ENCODE measurements around the gene CSTF3. TPM values are rescaled to one million over a fixed set of nuclear protein-coding genes. Genes with fewer than 3 reads are reported as not detected.

The CSTF3 gene
- total RNA-seq, 1 experiment from 2014 or later: 45.6 TPM

DNA sequence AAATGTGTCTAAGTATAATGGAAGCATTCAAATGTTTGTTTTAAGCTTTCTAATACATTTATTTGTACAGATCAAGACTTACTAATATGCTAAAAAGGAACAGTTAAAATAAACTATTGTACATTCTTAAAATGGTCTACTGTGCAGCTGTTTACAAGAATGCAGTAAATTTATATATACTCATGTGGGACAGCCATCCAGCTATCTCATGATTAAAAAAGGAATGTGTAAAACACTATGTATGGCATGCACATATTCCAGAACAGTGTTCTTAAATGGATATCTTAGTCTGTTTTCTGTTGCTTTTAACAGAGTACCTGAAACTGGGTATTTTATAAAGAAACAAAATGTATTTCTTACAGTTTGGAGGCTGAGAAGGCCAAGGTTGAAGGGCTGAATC, 30.2 kb upstream of the CSTF3 start:
- no peaks in the 10 kb centered on the region for H3K9me3 Mint-ChIP-seq (ENCODE audit: unreplicated experiment)
- ChIA-PET CTCF (no interaction called here), POLR2A (no interaction called here)
- peaks cover 36% of the 10 kb centered on the region for H3K4me1 ChIP-seq
- no peaks in the 10 kb centered on the region for H3K27me3 Mint-ChIP-seq (ENCODE audit: insufficient read depth, unreplicated experiment)
- H3K36me3 Mint-ChIP-seq (ENCODE audit: insufficient read depth, unreplicated experiment): no peaks in the 10 kb centered on the region
- TF ChIP-seq, protein P1, sequence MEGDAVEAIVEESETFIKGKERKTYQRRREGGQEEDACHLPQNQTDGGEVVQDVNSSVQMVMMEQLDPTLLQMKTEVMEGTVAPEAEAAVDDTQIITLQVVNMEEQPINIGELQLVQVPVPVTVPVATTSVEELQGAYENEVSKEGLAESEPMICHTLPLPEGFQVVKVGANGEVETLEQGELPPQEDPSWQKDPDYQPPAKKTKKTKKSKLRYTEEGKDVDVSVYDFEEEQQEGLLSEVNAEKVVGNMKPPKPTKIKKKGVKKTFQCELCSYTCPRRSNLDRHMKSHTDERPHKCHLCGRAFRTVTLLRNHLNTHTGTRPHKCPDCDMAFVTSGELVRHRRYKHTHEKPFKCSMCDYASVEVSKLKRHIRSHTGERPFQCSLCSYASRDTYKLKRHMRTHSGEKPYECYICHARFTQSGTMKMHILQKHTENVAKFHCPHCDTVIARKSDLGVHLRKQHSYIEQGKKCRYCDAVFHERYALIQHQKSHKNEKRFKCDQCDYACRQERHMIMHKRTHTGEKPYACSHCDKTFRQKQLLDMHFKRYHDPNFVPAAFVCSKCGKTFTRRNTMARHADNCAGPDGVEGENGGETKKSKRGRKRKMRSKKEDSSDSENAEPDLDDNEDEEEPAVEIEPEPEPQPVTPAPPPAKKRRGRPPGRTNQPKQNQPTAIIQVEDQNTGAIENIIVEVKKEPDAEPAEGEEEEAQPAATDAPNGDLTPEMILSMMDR (IDR thresholded peaks at IDR 0.05; ENCODE audit: insufficient read depth in 1 of 2, low read depth in 1 of 2, low read length in 1 of 2, severe bottlenecking in 1 of 2, unreplicated experiment in 1 of 2): no peak
- BruUV-seq (replicated peaks): no TSS peak
- no peak overlapping the region for H3K4me3 ChIP-seq (ENCODE audit: low read depth, low read length)
- H3K36me3 ChIP-seq (ENCODE audit: control insufficient read depth, insufficient read depth, low read length): no peaks in the 10 kb centered on the region
- intact Hi-C loops (cut with micrococcal nuclease; ENCODE audit: unreplicated experiment): no loop called here
- no peaks in the 10 kb centered on the region for H3K27me3 ChIP-seq (replicated peaks; ENCODE audit: control insufficient read depth, insufficient read depth, low read length)
- DNase-seq: no peak
- H3K9me3 ChIP-seq: no peaks in the 10 kb centered on the region; the same call in 1 of the 2 replicates
- no peak overlapping the region for H3K4me3 Mint-ChIP-seq (ENCODE audit: unreplicated experiment)
- H3K27ac Mint-ChIP-seq (ENCODE audit: unreplicated experiment): no peak overlapping the region
- H3K4me1 Mint-ChIP-seq (ENCODE audit: low read depth, unreplicated experiment): peaks cover 32% of the 10 kb centered on the region

DNA sequence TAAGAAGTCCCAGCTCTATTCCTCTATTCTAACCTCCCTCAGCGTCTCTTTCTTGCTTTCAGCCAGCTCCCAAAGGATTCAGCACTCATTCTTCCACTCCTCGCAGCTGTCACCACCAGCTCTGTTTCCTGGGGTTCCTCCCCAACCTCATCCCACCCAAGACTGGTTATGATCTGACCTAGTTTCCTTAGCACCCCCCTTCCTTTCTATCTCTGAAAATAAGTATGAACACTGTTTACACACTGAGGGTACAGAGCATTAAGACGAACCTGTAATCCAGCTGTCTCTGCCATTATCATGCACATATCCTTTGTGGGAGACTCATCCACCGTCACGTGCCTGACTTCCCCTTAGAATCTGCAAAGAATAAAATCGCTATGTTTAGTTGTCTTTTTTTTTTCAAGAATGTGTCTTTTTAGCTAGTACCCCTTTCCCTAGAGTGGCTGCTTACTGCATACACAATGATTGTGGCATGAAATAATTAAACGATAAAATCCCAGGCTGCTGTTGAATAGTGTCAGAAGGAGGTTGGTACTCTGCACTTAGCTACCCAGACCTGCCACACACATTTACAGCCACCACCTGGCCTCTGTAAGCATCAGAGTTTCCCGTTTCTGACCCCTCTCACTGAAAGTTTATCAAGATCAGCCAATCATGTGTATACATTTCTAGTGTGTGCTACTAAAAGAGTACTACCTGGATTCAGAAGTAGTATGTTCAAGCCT, 26.9 kb upstream of the CSTF3 start:
- H3K27me3 ChIP-seq (replicated peaks; ENCODE audit: control insufficient read depth, insufficient read depth, low read length): no peaks in the 10 kb centered on the region
- Mint-ChIP-seq H3K36me3 (ENCODE audit: insufficient read depth, unreplicated experiment) (peaks cover 4% of the 10 kb centered on the region), H3K27ac (ENCODE audit: unreplicated experiment) (peak overlapping the region; percentile 46), H3K27me3 (ENCODE audit: insufficient read depth, unreplicated experiment) (no peaks in the 10 kb centered on the region), H3K4me1 (ENCODE audit: low read depth, unreplicated experiment) (peaks cover 31% of the 10 kb centered on the region), H3K4me3 (ENCODE audit: unreplicated experiment) (peak overlapping the region; percentile 39), H3K9me3 (ENCODE audit: unreplicated experiment) (no peaks in the 10 kb centered on the region)
- no peak for DNase-seq
- CTCF ChIA-PET: no interaction called here
- BruUV-seq (replicated peaks): no TSS peak
- H3K4me1 ChIP-seq: peaks cover 30% of the 10 kb centered on the region
- intact Hi-C loops (cut with micrococcal nuclease; ENCODE audit: unreplicated experiment): no loop called here
- TF ChIP-seq, protein P1 (IDR thresholded peaks at IDR 0.05; ENCODE audit: insufficient read depth in 1 of 2, low read depth in 1 of 2, low read length in 1 of 2, severe bottlenecking in 1 of 2, unreplicated experiment in 1 of 2): no peak
- POLR2A ChIA-PET: no interaction called here
- no peaks in the 10 kb centered on the region for H3K36me3 ChIP-seq (ENCODE audit: control insufficient read depth, insufficient read depth, low read length)
- H3K4me3 ChIP-seq (ENCODE audit: low read depth, low read length): no peak overlapping the region
- no peaks in the 10 kb centered on the region; the same call in 1 of the 2 replicates for H3K9me3 ChIP-seq

DNA sequence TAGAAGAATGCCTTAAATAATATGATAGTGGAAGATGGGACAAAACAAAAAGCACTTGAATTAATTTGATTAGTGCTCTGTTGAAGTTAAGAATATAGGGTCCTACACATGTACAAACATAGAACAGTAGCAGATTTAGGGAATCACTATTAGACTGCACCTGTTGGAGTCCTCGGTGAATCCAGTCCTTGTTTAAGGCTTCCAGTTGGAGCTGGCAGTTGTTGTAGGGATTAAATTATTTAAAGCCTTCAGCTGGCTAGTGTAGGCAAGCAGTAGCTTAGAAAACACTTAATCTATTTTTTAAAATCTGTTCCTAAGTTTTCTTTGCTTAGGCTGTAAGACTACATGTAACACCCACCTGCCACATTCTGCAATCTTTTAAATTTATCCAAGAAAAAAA, 24.5 kb upstream of the CSTF3 start:
- Mint-ChIP-seq H3K4me1 (ENCODE audit: low read depth, unreplicated experiment) (peaks cover 35% of the 10 kb centered on the region), H3K36me3 (ENCODE audit: insufficient read depth, unreplicated experiment) (peaks cover 12% of the 10 kb centered on the region), H3K27ac (ENCODE audit: unreplicated experiment) (no peak overlapping the region), H3K27me3 (ENCODE audit: insufficient read depth, unreplicated experiment) (no peaks in the 10 kb centered on the region), H3K9me3 (ENCODE audit: unreplicated experiment) (no peaks in the 10 kb centered on the region), H3K4me3 (ENCODE audit: unreplicated experiment) (no peak overlapping the region)
- ChIA-PET CTCF (no interaction called here), POLR2A (no interaction called here)
- Histone ChIP-seq H3K4me3 (ENCODE audit: low read depth, low read length) (no peak overlapping the region), H3K36me3 (ENCODE audit: control insufficient read depth, insufficient read depth, low read length) (no peaks in the 10 kb centered on the region), H3K4me1 (peaks cover 44% of the 10 kb centered on the region), H3K9me3 (no peaks in the 10 kb centered on the region; the same call in 1 of the 2 replicates), H3K27me3 (replicated peaks; ENCODE audit: control insufficient read depth, insufficient read depth, low read length) (no peaks in the 10 kb centered on the region)
- no TSS peak for BruUV-seq (replicated peaks)
- DNase-seq: no peak
- intact Hi-C loops (cut with micrococcal nuclease; ENCODE audit: unreplicated experiment): no loop called here
- TF ChIP-seq, protein P1 (IDR thresholded peaks at IDR 0.05; ENCODE audit: insufficient read depth in 1 of 2, low read depth in 1 of 2, low read length in 1 of 2, severe bottlenecking in 1 of 2, unreplicated experiment in 1 of 2): no peak
